ENCODE results near the gene INSM1.

INSM1 gene

DNA sequence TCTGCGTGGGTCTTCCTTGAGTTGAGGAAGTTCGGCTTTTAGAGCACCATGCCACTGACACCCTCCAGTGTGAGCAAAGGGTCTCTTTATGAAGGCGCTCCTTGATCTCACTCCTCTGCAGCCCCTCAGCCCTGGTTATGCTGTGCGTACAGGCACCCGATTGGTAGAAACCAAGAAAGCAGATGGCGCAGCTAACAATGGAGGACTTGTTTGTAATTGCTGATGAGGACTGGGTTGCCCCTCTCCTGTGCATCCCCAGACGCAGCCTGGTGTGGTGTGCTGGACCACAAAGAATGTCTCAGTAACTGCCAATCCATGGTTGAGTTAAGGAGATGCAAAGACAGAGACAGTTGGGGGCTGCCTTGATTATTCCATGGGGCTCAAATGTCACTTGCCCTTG, 30.2 kb downstream of the INSM1 start:
- Histone ChIP-seq H3K4me3 (ENCODE audit: low read depth in 1 of 2, low read length in 2 of 2) (no peak overlapping the region), H3K9me3 (ENCODE audit: low read length) (no peaks in the 10 kb centered on the region), H3K36me3 (ENCODE audit: insufficient read depth, low read length) (no peaks in the 10 kb centered on the region)

DNA sequence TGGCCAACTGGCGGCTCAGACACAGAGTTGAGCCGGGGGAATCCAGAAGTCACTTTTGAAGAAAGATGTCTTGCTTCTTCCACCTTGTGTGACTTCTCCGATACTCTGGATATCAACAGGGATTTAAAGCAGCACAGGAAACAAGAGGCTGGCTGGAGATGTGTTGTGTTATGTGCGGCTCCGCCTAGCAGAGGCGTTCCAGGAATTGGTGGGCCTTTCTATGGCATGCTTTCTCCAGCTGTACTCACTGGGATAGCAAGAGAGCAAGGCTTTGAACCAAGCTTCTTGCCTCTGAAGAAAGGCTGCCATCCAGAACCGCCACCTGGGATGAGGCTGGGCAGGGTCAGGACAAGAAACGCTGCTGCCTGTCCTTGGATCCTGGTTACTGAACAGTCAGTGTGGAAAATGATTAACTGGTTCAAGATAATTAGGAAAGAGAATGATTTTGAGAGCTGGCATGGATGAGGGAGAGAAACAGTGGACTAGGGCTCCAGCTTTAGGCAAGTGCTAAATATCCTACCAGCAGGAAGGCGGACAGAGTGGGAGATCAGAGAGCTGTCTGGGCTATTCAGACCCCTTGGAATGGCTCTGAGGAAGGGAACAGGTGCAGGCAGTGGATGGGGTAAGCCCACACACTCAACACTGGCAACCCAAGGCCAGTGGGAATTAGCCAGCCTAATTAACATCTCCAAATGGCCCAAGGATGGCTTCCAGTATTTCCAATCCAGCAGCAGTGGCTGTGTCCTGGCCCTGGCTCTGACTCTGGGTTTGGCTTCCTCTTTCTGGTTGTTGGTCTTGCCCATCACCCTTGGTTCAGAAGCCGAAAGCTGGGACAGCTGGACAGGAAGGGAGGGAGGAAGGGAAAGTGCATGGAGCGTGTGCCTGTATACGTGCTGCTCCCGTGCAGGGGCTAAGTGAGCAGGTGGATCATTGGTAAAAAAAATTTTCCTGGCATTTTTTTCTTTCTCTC, 31.9 kb downstream of the INSM1 start:
- Histone ChIP-seq H3K4me3 (ENCODE audit: low read depth in 1 of 2, low read length in 2 of 2) (no peak overlapping the region), H3K36me3 (ENCODE audit: insufficient read depth, low read length) (no peaks in the 10 kb centered on the region), H3K27ac (ENCODE audit: low read depth, low read length) (no peak overlapping the region), H3K9ac (ENCODE audit: low read length) (no peak overlapping the region), H3K4me1 (ENCODE audit: insufficient read depth, low read length) (no peaks in the 10 kb centered on the region), H3K9me3 (ENCODE audit: low read length) (no peaks in the 10 kb centered on the region), H3K27me3 (ENCODE audit: control insufficient read depth in 1 of 2, insufficient read depth in 2 of 2, low read length in 2 of 2) (no peaks in the 10 kb centered on the region)

More for the DNA sequence above, 30.2 kb downstream of the INSM1 start:
- Histone ChIP-seq H3K27me3 (ENCODE audit: control insufficient read depth in 1 of 2, insufficient read depth in 2 of 2, low read length in 2 of 2) (no peaks in the 10 kb centered on the region), H3K9ac (ENCODE audit: low read length) (no peak overlapping the region), H3K4me1 (ENCODE audit: insufficient read depth, low read length) (no peaks in the 10 kb centered on the region), H3K27ac (ENCODE audit: low read depth, low read length) (no peak overlapping the region)

DNA sequence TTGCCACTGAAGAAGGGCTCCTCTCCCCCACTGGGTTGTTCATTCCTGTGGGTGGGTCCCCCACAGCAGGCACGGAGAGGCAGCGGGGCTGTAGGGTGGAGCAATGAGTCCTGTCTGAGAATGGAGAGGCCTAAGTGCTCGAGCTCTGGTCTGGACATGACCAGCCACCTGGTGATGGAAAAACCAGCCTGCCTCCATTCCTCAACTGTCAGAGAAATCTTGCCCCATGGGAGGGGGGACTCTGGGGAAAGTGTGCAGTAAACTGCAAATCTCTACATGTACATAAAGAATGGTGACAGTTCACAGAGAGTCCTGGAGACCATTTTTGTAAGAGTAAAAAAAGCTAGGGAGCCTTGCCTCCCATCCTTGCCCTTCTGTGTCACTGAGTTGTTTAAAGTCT, 34.1 kb downstream of the INSM1 start:
- Histone ChIP-seq H3K4me1 (ENCODE audit: insufficient read depth, low read length) (no peaks in the 10 kb centered on the region), H3K27ac (ENCODE audit: low read depth, low read length) (no peak overlapping the region), H3K36me3 (ENCODE audit: insufficient read depth, low read length) (no peaks in the 10 kb centered on the region), H3K27me3 (ENCODE audit: control insufficient read depth in 1 of 2, insufficient read depth in 2 of 2, low read length in 2 of 2) (no peaks in the 10 kb centered on the region), H3K9me3 (ENCODE audit: low read length) (no peaks in the 10 kb centered on the region), H3K9ac (ENCODE audit: low read length) (no peak overlapping the region), H3K4me3 (ENCODE audit: low read depth in 1 of 2, low read length in 2 of 2) (no peak overlapping the region)

DNA sequence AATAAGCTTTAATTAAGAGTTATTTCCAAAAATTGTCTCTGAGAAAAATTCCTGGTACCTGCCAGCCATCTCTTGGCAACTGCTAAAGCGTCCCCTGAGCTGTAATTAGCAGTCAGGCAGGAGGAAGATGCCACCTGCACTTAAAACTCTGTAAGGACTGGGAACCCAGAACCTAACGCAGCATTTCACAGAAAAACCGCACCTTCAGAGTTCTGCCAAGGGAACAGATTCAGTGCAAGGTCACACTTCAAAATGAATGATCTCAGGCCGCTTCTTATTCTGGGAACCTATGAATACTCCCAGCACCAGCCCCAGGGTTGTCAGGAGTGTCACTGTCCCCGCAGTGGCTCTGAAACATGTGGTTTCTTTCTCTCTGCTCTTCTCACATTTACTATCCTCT, 36.7 kb downstream of the INSM1 start:
- Histone ChIP-seq H3K36me3 (ENCODE audit: insufficient read depth, low read length) (no peaks in the 10 kb centered on the region), H3K4me3 (ENCODE audit: low read depth in 1 of 2, low read length in 2 of 2) (no peak overlapping the region), H3K9ac (ENCODE audit: low read length) (no peak overlapping the region), H3K4me1 (ENCODE audit: insufficient read depth, low read length) (no peaks in the 10 kb centered on the region), H3K9me3 (ENCODE audit: low read length) (no peaks in the 10 kb centered on the region), H3K27me3 (ENCODE audit: control insufficient read depth in 1 of 2, insufficient read depth in 2 of 2, low read length in 2 of 2) (no peaks in the 10 kb centered on the region), H3K27ac (ENCODE audit: low read depth, low read length) (no peak overlapping the region)

DNA sequence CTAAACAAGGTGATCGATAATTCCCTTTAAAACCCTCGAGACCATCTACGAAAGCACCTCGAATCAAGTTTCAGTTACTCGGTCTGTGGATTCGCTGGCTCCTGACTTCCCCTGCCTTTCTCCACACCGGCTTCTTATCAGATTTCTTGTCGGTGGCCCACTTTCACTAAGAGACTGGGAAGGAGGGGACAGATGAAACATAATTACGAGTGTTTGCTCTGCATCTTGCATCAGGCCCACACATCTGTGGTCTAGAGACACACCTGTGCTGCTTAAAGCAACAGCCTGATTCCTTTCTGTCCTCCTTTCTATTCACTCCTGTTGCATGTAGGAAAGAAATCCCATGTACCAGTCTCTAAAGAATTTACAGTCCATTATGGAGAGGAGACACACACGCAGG, 37.7 kb downstream of the INSM1 start:
- H3K9me3 ChIP-seq (ENCODE audit: low read length): no peaks in the 10 kb centered on the region
- H3K4me3 ChIP-seq (ENCODE audit: low read depth in 1 of 2, low read length in 2 of 2): no peak overlapping the region
- no peak overlapping the region for H3K27ac ChIP-seq (ENCODE audit: low read depth, low read length)
- no peaks in the 10 kb centered on the region for H3K27me3 ChIP-seq (ENCODE audit: control insufficient read depth in 1 of 2, insufficient read depth in 2 of 2, low read length in 2 of 2)
- no peaks in the 10 kb centered on the region for H3K4me1 ChIP-seq (ENCODE audit: insufficient read depth, low read length)
- H3K36me3 ChIP-seq (ENCODE audit: insufficient read depth, low read length): no peaks in the 10 kb centered on the region
- no peak overlapping the region for H3K9ac ChIP-seq (ENCODE audit: low read length)

DNA sequence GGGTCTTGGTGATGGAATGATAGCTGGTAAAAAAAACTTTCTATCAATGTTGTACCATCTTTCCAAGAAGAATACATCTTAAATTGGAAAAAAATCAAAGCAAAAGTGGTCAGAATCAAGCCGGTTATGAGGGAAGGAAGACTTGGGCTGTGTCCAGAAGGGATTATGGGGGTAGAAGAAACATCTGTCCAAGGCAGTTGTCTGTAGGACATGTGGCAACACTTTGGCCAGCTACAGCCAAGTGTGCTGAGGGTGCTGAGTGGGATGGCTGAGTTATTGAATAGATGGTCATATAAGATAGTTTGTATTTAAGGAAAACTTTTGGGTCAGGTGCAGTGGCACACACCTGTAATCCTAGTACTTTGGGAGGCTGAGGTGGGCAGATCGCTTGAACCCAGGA, 38.4 kb downstream of the INSM1 start:
- H3K27ac ChIP-seq (ENCODE audit: low read depth, low read length): no peak overlapping the region
- H3K9ac ChIP-seq (ENCODE audit: low read length): no peak overlapping the region
- no peaks in the 10 kb centered on the region for H3K4me1 ChIP-seq (ENCODE audit: insufficient read depth, low read length)
- H3K9me3 ChIP-seq (ENCODE audit: low read length): no peaks in the 10 kb centered on the region
- no peaks in the 10 kb centered on the region for H3K36me3 ChIP-seq (ENCODE audit: insufficient read depth, low read length)
- H3K27me3 ChIP-seq (ENCODE audit: control insufficient read depth in 1 of 2, insufficient read depth in 2 of 2, low read length in 2 of 2): no peaks in the 10 kb centered on the region
- H3K4me3 ChIP-seq (ENCODE audit: low read depth in 1 of 2, low read length in 2 of 2): no peak overlapping the region

DNA sequence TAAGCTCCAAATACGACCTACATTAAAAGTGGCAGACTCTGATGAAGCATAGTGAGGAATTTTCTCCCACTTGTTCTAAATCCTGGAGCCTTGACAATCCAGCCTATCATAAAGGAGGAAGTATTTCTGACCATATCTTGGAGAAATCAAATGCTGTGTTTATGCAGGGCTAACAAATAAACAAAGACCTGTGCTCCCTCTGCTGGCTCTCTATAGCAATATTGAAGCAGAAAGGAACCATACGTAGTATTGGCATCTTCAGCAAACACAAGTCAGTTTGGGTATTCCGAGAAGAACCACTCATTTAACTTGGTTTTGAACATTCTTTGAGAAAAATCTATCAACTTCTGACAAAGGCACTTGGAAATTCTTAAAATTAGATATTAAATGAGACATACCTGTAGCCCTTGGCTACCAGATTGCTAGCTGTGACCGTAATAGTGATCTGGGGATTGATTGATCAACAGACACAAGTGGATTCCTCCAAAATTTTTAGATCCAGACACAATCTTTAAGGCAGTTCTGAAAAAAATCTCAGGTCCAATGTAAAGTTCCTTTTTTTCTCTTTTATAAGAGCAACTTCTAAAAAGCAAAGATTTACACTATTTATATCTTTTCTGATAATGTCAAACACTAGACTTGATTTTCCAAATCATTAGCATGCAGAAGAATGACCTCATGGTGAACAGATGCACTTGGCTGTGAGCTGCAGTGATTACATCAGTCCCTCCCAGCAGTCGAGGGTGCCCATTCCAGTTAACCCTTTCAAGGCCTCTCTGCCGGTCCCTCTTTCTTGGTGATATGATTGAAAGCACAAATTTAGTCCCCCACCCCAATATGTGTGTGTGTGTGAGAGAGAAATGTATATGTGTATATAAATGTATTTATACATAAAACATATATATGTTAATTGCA, 40.2 kb downstream of the INSM1 start:
- H3K9me3 ChIP-seq (ENCODE audit: low read length): no peaks in the 10 kb centered on the region
- H3K27me3 ChIP-seq (ENCODE audit: control insufficient read depth in 1 of 2, insufficient read depth in 2 of 2, low read length in 2 of 2): no peaks in the 10 kb centered on the region
- H3K4me3 ChIP-seq (ENCODE audit: low read depth in 1 of 2, low read length in 2 of 2): no peak overlapping the region
- H3K27ac ChIP-seq (ENCODE audit: low read depth, low read length): no peak overlapping the region
- no peaks in the 10 kb centered on the region for H3K4me1 ChIP-seq (ENCODE audit: insufficient read depth, low read length)
- no peaks in the 10 kb centered on the region for H3K36me3 ChIP-seq (ENCODE audit: insufficient read depth, low read length)
- H3K9ac ChIP-seq (ENCODE audit: low read length): no peak overlapping the region

DNA sequence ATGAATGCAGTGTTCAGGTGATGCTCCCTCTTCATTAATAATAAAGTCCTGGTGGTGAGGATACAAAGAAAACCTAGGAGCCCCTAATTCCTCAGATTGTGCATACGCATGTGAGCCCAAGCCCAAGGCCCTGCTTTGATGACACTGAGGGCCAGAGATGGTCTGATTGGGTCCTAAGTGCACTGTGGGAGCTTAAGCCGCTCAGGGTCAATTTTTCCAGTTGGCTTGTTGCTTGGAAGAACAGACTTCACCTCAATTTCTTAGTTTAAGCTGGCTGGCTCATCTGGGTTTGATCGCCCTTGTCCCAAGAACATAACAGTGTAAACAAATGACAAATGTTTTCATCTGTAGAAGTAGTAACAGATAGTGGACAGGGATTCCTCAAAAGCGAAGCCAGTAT, 41.4 kb downstream of the INSM1 start:
- Histone ChIP-seq H3K4me1 (ENCODE audit: insufficient read depth, low read length) (no peaks in the 10 kb centered on the region), H3K27ac (ENCODE audit: low read depth, low read length) (no peak overlapping the region)

DNA sequence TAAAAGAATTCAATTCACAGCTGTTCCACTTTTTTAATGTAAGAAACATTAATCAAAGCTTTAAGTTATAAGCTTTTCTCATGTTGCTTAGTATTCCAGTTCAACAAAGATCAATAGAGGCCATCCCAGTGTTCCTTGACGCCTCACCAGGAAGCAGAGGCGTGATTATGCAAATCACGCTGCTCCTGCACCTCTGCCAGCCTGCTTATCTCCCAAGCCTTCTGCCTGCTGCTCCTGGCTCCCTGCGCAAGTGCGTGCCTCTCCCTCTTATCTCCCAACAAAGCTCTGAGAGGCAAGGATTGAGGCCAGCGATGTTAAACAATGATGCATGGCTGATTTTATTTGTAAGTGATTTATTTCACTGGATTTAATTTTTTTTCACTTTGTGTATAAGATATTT, 42.8 kb downstream of the INSM1 start:
- Histone ChIP-seq H3K4me3 (ENCODE audit: low read depth in 1 of 2, low read length in 2 of 2) (no peak overlapping the region), H3K27ac (ENCODE audit: low read depth, low read length) (no peak overlapping the region), H3K9me3 (ENCODE audit: low read length) (no peaks in the 10 kb centered on the region), H3K9ac (ENCODE audit: low read length) (no peak overlapping the region), H3K36me3 (ENCODE audit: insufficient read depth, low read length) (no peaks in the 10 kb centered on the region), H3K4me1 (ENCODE audit: insufficient read depth, low read length) (no peaks in the 10 kb centered on the region), H3K27me3 (ENCODE audit: control insufficient read depth in 1 of 2, insufficient read depth in 2 of 2, low read length in 2 of 2) (no peaks in the 10 kb centered on the region)

More for the DNA sequence above, 41.4 kb downstream of the INSM1 start:
- H3K36me3 ChIP-seq (ENCODE audit: insufficient read depth, low read length): no peaks in the 10 kb centered on the region
- no peaks in the 10 kb centered on the region for H3K27me3 ChIP-seq (ENCODE audit: control insufficient read depth in 1 of 2, insufficient read depth in 2 of 2, low read length in 2 of 2)
- H3K9me3 ChIP-seq (ENCODE audit: low read length): no peaks in the 10 kb centered on the region
- H3K9ac ChIP-seq (ENCODE audit: low read length): no peak overlapping the region
- no peak overlapping the region for H3K4me3 ChIP-seq (ENCODE audit: low read depth in 1 of 2, low read length in 2 of 2)

DNA sequence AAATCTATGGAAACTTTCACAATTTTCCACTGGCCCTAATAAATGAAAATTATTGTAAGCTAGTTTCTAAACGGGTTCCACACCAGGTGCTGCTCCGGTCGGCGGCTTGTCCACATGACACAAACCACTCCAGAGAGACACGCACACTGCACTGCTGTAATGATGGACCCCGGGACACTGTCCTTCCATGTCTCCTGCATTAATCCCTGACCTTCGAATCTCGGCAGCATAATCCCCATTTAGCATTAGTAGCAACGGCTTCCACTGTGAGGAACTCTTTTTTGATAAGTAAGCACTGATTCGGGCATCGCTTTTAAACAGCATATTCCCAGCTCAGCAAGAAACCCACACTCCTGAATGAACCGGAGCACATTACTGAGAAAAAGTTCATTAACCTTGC, 43.5 kb downstream of the INSM1 start:
- Histone ChIP-seq H3K4me3 (ENCODE audit: low read depth in 1 of 2, low read length in 2 of 2) (no peak overlapping the region), H3K9ac (ENCODE audit: low read length) (no peak overlapping the region), H3K9me3 (ENCODE audit: low read length) (no peaks in the 10 kb centered on the region), H3K27ac (ENCODE audit: low read depth, low read length) (no peak overlapping the region), H3K4me1 (ENCODE audit: insufficient read depth, low read length) (no peaks in the 10 kb centered on the region), H3K36me3 (ENCODE audit: insufficient read depth, low read length) (no peaks in the 10 kb centered on the region), H3K27me3 (ENCODE audit: control insufficient read depth in 1 of 2, insufficient read depth in 2 of 2, low read length in 2 of 2) (no peaks in the 10 kb centered on the region)

DNA sequence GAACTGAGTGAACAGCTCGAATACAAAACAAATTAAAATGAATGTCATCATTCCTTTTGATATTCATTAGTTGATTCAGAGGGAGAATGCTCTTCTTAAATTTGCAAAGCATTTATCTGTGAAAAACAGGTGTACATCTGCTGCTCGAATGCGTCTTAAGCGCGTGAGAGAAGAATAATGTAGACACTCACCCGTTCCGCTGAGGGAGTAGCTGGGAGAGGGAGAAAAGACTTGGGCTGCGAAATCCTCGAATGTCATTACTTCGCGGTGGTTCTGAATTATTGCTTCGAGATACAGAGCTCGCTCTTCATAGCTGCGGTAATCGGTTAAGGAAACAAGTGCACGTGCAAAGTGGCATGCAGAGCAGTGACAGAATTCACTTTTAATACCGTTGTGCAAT, 43.9 kb downstream of the INSM1 start:
- H3K4me3 ChIP-seq (ENCODE audit: low read depth in 1 of 2, low read length in 2 of 2): no peak overlapping the region
- no peak overlapping the region for H3K9ac ChIP-seq (ENCODE audit: low read length)
- no peaks in the 10 kb centered on the region for H3K36me3 ChIP-seq (ENCODE audit: insufficient read depth, low read length)
- H3K27me3 ChIP-seq (ENCODE audit: control insufficient read depth in 1 of 2, insufficient read depth in 2 of 2, low read length in 2 of 2): no peaks in the 10 kb centered on the region
- no peaks in the 10 kb centered on the region for H3K4me1 ChIP-seq (ENCODE audit: insufficient read depth, low read length)
- no peaks in the 10 kb centered on the region for H3K9me3 ChIP-seq (ENCODE audit: low read length)
- H3K27ac ChIP-seq (ENCODE audit: low read depth, low read length): no peak overlapping the region
